Astrocyte (in vitro differentiated cells and primary cell): ENCODE results near the gene VSX1. TPM values are rescaled to one million over a fixed set of nuclear protein-coding genes. Genes with fewer than 3 reads are reported as not detected.

ENCODE experiments used
- DNase-seq: peaks from one replicate; pipeline ENCODE4 v3.0.0-alpha.2; 2010; ENCODE audit warnings: low read depth
- FAIRE-seq: peaks from 2 replicates; lab custom pipeline; 2011; peaks lifted over from hg19 to GRCh38; lab: Jason Lieb, UNC
- H2AFZ ChIP-seq: 2 replicates; pipeline ENCODE4 v1.6.0; 2012; ENCODE audit warnings: low read depth, low read length, inconsistent platforms
- H3K27ac ChIP-seq: 2 replicates; pipeline ENCODE4 v1.5.1; 2011; ENCODE audit warnings: low read depth, low read length, inconsistent platforms
- H3K27me3 ChIP-seq: 2 replicates; pipeline ENCODE4 v1.6.0; 2011; ENCODE audit warnings: low read length, inconsistent platforms; ENCODE audit not compliant: insufficient read depth
- H3K36me3 ChIP-seq: 2 replicates; pipeline ENCODE4 v1.5.1; 2011; ENCODE audit warnings: low read length, inconsistent platforms; ENCODE audit not compliant: insufficient read depth
- H3K4me1 ChIP-seq: 2 replicates; pipeline ENCODE4 v1.5.1; 2011; ENCODE audit warnings: low read length, inconsistent platforms; ENCODE audit not compliant: insufficient read depth
- H3K4me2 ChIP-seq: 2 replicates; pipeline ENCODE4 v1.6.0; 2012; ENCODE audit warnings: low read length, inconsistent platforms
- H3K4me3 ChIP-seq: 2 replicates; pipeline ENCODE4 v1.5.1; 2011; ENCODE audit warnings: low read depth, mild to moderate bottlenecking, low read length, inconsistent platforms; ENCODE audit not compliant: insufficient read depth
- H3K79me2 ChIP-seq: 2 replicates; pipeline ENCODE4 v1.6.0; 2012; ENCODE audit warnings: mild to moderate bottlenecking, low read length, inconsistent platforms; ENCODE audit not compliant: insufficient read depth
- H3K9ac ChIP-seq: 2 replicates; pipeline ENCODE4 v1.6.0; 2012; ENCODE audit warnings: mild to moderate bottlenecking, low read length, inconsistent platforms
- H3K9me3 ChIP-seq: 2 replicates; pipeline ENCODE4 v1.5.1; 2012; ENCODE audit warnings: low read depth, mild to moderate bottlenecking, low read length, inconsistent platforms; ENCODE audit not compliant: insufficient read depth
- H4K20me1 ChIP-seq: 2 replicates; pipeline ENCODE4 v1.6.0; 2012; ENCODE audit warnings: low read length, inconsistent platforms; ENCODE audit not compliant: insufficient read depth
- H3K27ac Mint-ChIP-seq: one replicate; pipeline ENCODE4 v1.8.0; 2021; ENCODE audit warnings: mild to moderate bottlenecking, mixed read lengths; ENCODE audit not compliant: unreplicated experiment
- H3K27me3 Mint-ChIP-seq: one replicate; pipeline ENCODE4 v1.8.0; 2021; ENCODE audit warnings: low read depth, mixed read lengths; ENCODE audit not compliant: unreplicated experiment
- H3K36me3 Mint-ChIP-seq: one replicate; pipeline ENCODE4 v1.8.0; 2021; ENCODE audit warnings: low read depth, mixed read lengths; ENCODE audit not compliant: unreplicated experiment
- H3K4me1 Mint-ChIP-seq: one replicate; pipeline ENCODE4 v1.8.0; 2021; ENCODE audit warnings: low read depth, mixed read lengths; ENCODE audit not compliant: unreplicated experiment
- H3K4me3 Mint-ChIP-seq: one replicate; pipeline ENCODE4 v1.8.0; 2021; ENCODE audit warnings: mild to moderate bottlenecking, moderate library complexity, mixed read lengths; ENCODE audit not compliant: unreplicated experiment
- H3K9me3 Mint-ChIP-seq: one replicate; pipeline ENCODE4 v1.8.0; 2021; ENCODE audit warnings: mild to moderate bottlenecking, mixed read lengths; ENCODE audit not compliant: unreplicated experiment
- EZH2 ChIP-seq: IDR thresholded peaks from 2 replicates; pipeline ENCODE4 v1.6.1; 2012; ENCODE audit warnings: mild to moderate bottlenecking, low read length, inconsistent platforms; ENCODE audit not compliant: insufficient read depth
- total RNA-seq: library from RNA; stranded (reverse); gene quantifications from 2 replicates; pipeline ENCODE4 v1.2.1, GENCODE V29; 2021
- TF ChIP-seq, protein P1 (sequence below): IDR thresholded peaks from 2 replicates; pipeline ENCODE4 v1.5.1; 2011; ENCODE audit warnings: low read depth, mild to moderate bottlenecking, inconsistent platforms, low read length, moderate library complexity; ENCODE audit not compliant: insufficient read depth

The VSX1 gene
- total RNA-seq, 1 donor from 2014 or later, result not detected

DNA sequence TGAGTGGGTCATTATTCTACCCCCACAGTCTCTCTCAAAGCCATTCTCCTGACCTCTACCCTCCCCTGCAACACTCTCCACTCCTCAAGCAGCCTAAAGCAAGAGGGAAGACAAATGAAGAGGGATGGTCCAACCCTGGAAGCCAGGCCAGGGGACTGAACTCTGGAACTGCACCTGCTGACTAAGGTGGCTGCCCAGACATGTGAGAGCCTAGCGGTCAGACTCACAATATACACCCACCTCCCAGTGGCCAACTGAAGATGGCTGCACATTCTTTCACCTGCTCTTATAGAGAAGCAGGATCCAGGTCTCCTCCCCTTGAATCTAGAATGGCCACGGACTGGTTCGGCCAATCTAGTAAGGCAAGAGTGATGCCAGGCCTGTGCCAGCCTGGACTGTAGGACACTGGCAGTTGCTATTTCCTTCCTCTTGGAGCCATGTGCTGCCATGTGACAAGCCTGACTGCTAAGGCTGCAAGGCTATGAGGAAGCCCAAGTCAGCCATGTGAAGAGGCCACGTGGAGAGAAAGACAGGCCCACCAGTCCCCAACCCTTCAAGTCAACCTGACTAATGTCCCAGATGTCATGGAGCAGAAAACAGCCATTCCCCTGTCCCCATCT lies 55.8 kb downstream of the VSX1 start:
- no peak overlapping the region for H3K4me3 Mint-ChIP-seq
- no peaks in the 10 kb centered on the region for H3K9me3 Mint-ChIP-seq
- H3K27me3 Mint-ChIP-seq, result peaks cover 48% of the 10 kb centered on the region
- DNase-seq (no peak), FAIRE-seq (no peak)
- no peaks in the 10 kb centered on the region for H3K4me1 Mint-ChIP-seq
- no peak overlapping the region for H3K27ac Mint-ChIP-seq
- H3K79me2 ChIP-seq, result no peaks in the 10 kb centered on the region
- peaks cover 3% of the 10 kb centered on the region for H3K27me3 ChIP-seq
- no peak overlapping the region for H2AFZ ChIP-seq
- no peaks in the 10 kb centered on the region for H3K4me1 ChIP-seq
- no peaks in the 10 kb centered on the region for H3K9me3 ChIP-seq
- no peaks in the 10 kb centered on the region for H3K36me3 ChIP-seq
- H3K36me3 Mint-ChIP-seq, result no peaks in the 10 kb centered on the region
- no peak overlapping the region for H3K9ac ChIP-seq
- no peak overlapping the region for H3K4me2 ChIP-seq
- no peaks in the 10 kb centered on the region for H4K20me1 ChIP-seq
- H3K27ac ChIP-seq, result no peak overlapping the region
- TF ChIP-seq, protein P1, sequence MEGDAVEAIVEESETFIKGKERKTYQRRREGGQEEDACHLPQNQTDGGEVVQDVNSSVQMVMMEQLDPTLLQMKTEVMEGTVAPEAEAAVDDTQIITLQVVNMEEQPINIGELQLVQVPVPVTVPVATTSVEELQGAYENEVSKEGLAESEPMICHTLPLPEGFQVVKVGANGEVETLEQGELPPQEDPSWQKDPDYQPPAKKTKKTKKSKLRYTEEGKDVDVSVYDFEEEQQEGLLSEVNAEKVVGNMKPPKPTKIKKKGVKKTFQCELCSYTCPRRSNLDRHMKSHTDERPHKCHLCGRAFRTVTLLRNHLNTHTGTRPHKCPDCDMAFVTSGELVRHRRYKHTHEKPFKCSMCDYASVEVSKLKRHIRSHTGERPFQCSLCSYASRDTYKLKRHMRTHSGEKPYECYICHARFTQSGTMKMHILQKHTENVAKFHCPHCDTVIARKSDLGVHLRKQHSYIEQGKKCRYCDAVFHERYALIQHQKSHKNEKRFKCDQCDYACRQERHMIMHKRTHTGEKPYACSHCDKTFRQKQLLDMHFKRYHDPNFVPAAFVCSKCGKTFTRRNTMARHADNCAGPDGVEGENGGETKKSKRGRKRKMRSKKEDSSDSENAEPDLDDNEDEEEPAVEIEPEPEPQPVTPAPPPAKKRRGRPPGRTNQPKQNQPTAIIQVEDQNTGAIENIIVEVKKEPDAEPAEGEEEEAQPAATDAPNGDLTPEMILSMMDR, result no peak
- TF ChIP-seq EZH2, result no peak
- no peak overlapping the region for H3K4me3 ChIP-seq

Other genes with a start within 250 kb of the VSX1 start
- gene CST7, start 132.9 kb downstream of the VSX1 start, total RNA-seq, result 0.25 TPM in 1 of 2 replicates, not detected in the other
- gene APMAP, start 89.4 kb downstream of the VSX1 start, total RNA-seq, result 110 and 114 TPM in 2 replicates
- gene ACSS1, start 24.0 kb downstream of the VSX1 start, total RNA-seq, result 0.24 and 0.27 TPM in 2 replicates
- 50.7 and 57.8 TPM in 2 replicates for gene ENTPD6, start 113.6 kb upstream of the VSX1 start, total RNA-seq
- gene PYGB, start 165.9 kb upstream of the VSX1 start, total RNA-seq, result 199 and 206 TPM in 2 replicates